Measurements from ENCODE around the gene EPPIN.

- no peak for TF ChIP-seq EZH2 (IDR thresholded peaks at IDR 0.05; ENCODE audit: low read length, missing control alignments)
- no peak for TF ChIP-seq CTCF (conservative IDR thresholded peaks at IDR 0.05 in 1 of 2, IDR thresholded peaks at IDR 0.05 in 1 of 2; ENCODE audit: low read depth in 1 of 2, low read length in 2 of 2)
These were observed 47.2 kb downstream of the EPPIN start for GRCh38 chr20:45500022-45500421.

Measured in fibroblast of lung (primary cell).